ENCODE results near the gene USP47. TPM values are rescaled to one million over a fixed set of nuclear protein-coding genes. Genes with fewer than 3 reads are reported as not detected.
A peak's percentile ranks its signal among the peaks of the same experiment; 100 is the strongest.

The USP47 gene
- total RNA-seq, 1 experiment from 2014 or later = 45.2 TPM

DNA sequence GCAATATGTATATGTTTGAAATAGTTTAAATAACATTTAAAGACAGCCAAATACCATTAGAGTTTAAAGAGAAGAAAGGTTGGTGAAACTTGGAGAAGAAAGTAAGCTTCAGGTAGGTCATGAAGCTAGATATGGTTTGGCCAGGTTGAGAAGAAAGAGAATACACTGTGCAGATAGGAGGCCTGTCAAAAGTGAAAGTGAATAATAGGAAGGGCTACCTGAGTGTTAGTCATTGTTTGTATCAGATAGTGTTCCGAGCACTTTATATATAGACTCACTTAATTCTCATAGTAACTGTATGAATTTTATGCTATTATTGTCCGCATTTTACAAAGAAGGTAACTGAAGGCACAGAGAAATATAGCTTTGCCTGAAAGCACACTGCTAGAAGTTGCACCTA, 56.9 kb downstream of the USP47 start:
- Histone ChIP-seq H3F3A (ENCODE audit: low read length, unreplicated experiment) (no peaks in the 10 kb centered on the region), H3K9me2 (replicated peaks; ENCODE audit: low read length) (no peaks in the 10 kb centered on the region), H3K79me2 (ENCODE audit: low read length) (0 out of 2 replicates have a peak, but pooled peaks cover 6% of the 10 kb centered on the region), H3K9ac (ENCODE audit: low read length) (no peak overlapping the region), H3K4me1 (ENCODE audit: insufficient read depth, low read length) (peaks cover 17% of the 10 kb centered on the region), H2AFZ (ENCODE audit: low read length) (no peak overlapping the region), H3K36me3 (ENCODE audit: low read depth, low read length) (peaks cover 9% of the 10 kb centered on the region; the same call in 1 of the 2 replicates), H3K4me3 (ENCODE audit: low read length) (no peak overlapping the region), H3K9me3 (ENCODE audit: low read length) (no peaks in the 10 kb centered on the region), H3K4me2 (ENCODE audit: low read length) (peak overlapping the region; percentile 41; the same call in 1 of the 2 replicates), H4K20me1 (ENCODE audit: low read length) (no peaks in the 10 kb centered on the region), H3K27me3 (ENCODE audit: low read length) (no peaks in the 10 kb centered on the region), H3K27ac (ENCODE audit: low read length) (no peak overlapping the region)
- ATAC-seq (peak; percentile 80), DNase-seq (peak; percentile 16)
- ChIA-PET CTCF (no interaction called here), POLR2A (ENCODE audit: unreplicated experiment) (no interaction called here)
- BruUV-seq (replicated peaks) = no TSS peak
- TF ChIP-seq EZH2phosphoT487 (IDR thresholded peaks at IDR 0.05; ENCODE audit: borderline replicate concordance, low read length) = no peak
- TF ChIP-seq, protein P1, sequence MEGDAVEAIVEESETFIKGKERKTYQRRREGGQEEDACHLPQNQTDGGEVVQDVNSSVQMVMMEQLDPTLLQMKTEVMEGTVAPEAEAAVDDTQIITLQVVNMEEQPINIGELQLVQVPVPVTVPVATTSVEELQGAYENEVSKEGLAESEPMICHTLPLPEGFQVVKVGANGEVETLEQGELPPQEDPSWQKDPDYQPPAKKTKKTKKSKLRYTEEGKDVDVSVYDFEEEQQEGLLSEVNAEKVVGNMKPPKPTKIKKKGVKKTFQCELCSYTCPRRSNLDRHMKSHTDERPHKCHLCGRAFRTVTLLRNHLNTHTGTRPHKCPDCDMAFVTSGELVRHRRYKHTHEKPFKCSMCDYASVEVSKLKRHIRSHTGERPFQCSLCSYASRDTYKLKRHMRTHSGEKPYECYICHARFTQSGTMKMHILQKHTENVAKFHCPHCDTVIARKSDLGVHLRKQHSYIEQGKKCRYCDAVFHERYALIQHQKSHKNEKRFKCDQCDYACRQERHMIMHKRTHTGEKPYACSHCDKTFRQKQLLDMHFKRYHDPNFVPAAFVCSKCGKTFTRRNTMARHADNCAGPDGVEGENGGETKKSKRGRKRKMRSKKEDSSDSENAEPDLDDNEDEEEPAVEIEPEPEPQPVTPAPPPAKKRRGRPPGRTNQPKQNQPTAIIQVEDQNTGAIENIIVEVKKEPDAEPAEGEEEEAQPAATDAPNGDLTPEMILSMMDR (conservative IDR thresholded peaks at IDR 0.05; ENCODE audit: low read depth, low read length) = no peak
- no peak for TF ChIP-seq EZH2 (IDR thresholded peaks at IDR 0.05; ENCODE audit: low read length, unreplicated experiment)
- intact Hi-C loops (cut with micrococcal nuclease) = loop anchor here (5.0 kb wide), 1 partner anchor 51 kb away; no protein-coding TSS in a partner anchor

DNA sequence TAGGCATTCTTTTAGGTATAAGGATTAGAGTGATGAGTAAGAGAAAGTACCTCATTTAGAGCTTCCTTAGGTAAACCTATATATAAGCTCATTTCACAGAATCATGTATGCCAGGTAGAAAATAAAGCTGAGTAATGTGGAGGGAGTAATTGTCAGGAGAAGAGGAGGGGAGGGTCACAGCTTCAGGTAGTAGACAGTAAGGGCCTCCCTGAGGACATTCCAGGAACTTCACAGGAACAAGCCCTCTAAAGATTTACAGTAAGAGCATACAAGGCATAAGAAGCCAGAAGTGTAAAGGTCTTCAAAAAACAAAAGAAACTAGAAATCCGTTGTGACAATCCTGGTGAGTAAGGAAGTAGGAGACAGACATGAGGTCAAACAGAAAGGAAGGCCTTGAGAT, 57.6 kb downstream of the USP47 start:
- BruUV-seq (replicated peaks) = no TSS peak
- Histone ChIP-seq H3K4me3 (ENCODE audit: low read length) (no peak overlapping the region), H3K27ac (ENCODE audit: low read length) (no peak overlapping the region), H3K9me2 (replicated peaks; ENCODE audit: low read length) (no peaks in the 10 kb centered on the region), H3K27me3 (ENCODE audit: low read length) (no peaks in the 10 kb centered on the region), H3K4me1 (ENCODE audit: insufficient read depth, low read length) (peaks cover 17% of the 10 kb centered on the region), H3K9me3 (ENCODE audit: low read length) (no peaks in the 10 kb centered on the region), H3K36me3 (ENCODE audit: low read depth, low read length) (peaks cover 14% of the 10 kb centered on the region; the same call in 1 of the 2 replicates), H3K79me2 (ENCODE audit: low read length) (0 out of 2 replicates have a peak, but pooled peaks cover 6% of the 10 kb centered on the region), H4K20me1 (ENCODE audit: low read length) (no peaks in the 10 kb centered on the region), H3F3A (ENCODE audit: low read length, unreplicated experiment) (no peaks in the 10 kb centered on the region), H3K9ac (ENCODE audit: low read length) (no peak overlapping the region), H3K4me2 (ENCODE audit: low read length) (no peak overlapping the region), H2AFZ (ENCODE audit: low read length) (no peak overlapping the region)
- TF ChIP-seq EZH2 (IDR thresholded peaks at IDR 0.05; ENCODE audit: low read length, unreplicated experiment) = no peak
- no peak for TF ChIP-seq EZH2phosphoT487 (IDR thresholded peaks at IDR 0.05; ENCODE audit: borderline replicate concordance, low read length)
- TF ChIP-seq, protein P1 (conservative IDR thresholded peaks at IDR 0.05; ENCODE audit: low read depth, low read length) = peak; percentile 36; the same call in 1 of the 2 replicates
- ATAC-seq = peak; percentile 49
- peak; percentile 41 for DNase-seq
- intact Hi-C loops (cut with micrococcal nuclease) = loop anchor here (5.0 kb wide), 1 partner anchor 52 kb away; no protein-coding TSS in a partner anchor
- ChIA-PET CTCF (no interaction called here), POLR2A (ENCODE audit: unreplicated experiment) (no interaction called here)

DNA sequence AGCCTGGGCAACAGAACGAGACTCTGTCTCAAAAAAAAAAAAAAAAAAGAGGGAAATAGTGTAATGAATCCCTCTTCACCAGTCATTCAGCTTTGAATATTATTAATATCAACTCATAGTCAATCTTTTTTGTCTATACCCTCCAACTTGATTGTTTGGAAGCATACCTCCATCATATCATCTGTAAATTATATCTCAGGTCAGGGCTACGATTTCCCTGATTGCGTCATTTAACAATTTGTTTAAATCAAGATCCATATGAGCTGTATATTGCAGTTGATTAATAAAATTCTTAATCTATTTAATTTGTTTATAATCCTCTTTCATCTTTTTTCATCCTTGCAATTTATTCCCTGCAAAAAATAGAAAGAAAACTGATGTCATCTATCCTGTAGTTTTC, 60.2 kb downstream of the USP47 start:
- no peaks in the 10 kb centered on the region for H3F3A ChIP-seq (ENCODE audit: low read length, unreplicated experiment)
- DNase-seq = no peak
- H3K9me2 ChIP-seq (replicated peaks; ENCODE audit: low read length) = no peaks in the 10 kb centered on the region
- no peak overlapping the region for H3K9ac ChIP-seq (ENCODE audit: low read length)
- no peak for TF ChIP-seq EZH2phosphoT487 (IDR thresholded peaks at IDR 0.05; ENCODE audit: borderline replicate concordance, low read length)
- TF ChIP-seq EZH2 (IDR thresholded peaks at IDR 0.05; ENCODE audit: low read length, unreplicated experiment) = no peak
- TF ChIP-seq, protein P1 (conservative IDR thresholded peaks at IDR 0.05; ENCODE audit: low read depth, low read length) = no peak
- ChIA-PET CTCF (no interaction called here), POLR2A (ENCODE audit: unreplicated experiment) (no interaction called here)
- H3K4me3 ChIP-seq (ENCODE audit: low read length) = no peak overlapping the region
- H3K9me3 ChIP-seq (ENCODE audit: low read length) = no peaks in the 10 kb centered on the region
- no TSS peak for BruUV-seq (replicated peaks)
- intact Hi-C loops (cut with micrococcal nuclease) = no loop called here
- no peaks in the 10 kb centered on the region for H3K27me3 ChIP-seq (ENCODE audit: low read length)
- no peak overlapping the region for H3K4me2 ChIP-seq (ENCODE audit: low read length)
- H2AFZ ChIP-seq (ENCODE audit: low read length) = no peak overlapping the region
- H3K27ac ChIP-seq (ENCODE audit: low read length) = no peak overlapping the region
- H4K20me1 ChIP-seq (ENCODE audit: low read length) = no peaks in the 10 kb centered on the region
- no peak for ATAC-seq
- peaks cover 20% of the 10 kb centered on the region for H3K36me3 ChIP-seq (ENCODE audit: low read depth, low read length)
- peaks cover 17% of the 10 kb centered on the region for H3K4me1 ChIP-seq (ENCODE audit: insufficient read depth, low read length)
- no peaks in the 10 kb centered on the region for H3K79me2 ChIP-seq (ENCODE audit: low read length)

Measured in PC-3 (cell line).